Skin of body (tissue), 3 donors: Measurements from ENCODE around the gene ONECUT3. TPM values are rescaled to one million over a fixed set of nuclear protein-coding genes. Genes with fewer than 3 reads are reported as not detected.

Experiments
- DNase-seq: peaks from one replicate; lab custom pipeline; 2025; lab: John Stamatoyannopoulos, UW
- small RNA-seq: library from RNA; depleted of rRNA; stranded (forward); fragments of <200 nt; gene quantifications from one replicate; pipeline ENCODE3, GENCODE V24; 2014; ENCODE audit warnings: low replicate concordance
- total RNA-seq: library from RNA; depleted of rRNA; stranded (reverse); fragments of >200 nt; gene quantifications from one replicate; pipeline ENCODE4 v1.2.3, GENCODE V29; 2014

ONECUT3 gene
- total RNA-seq, 1 donor from 2014 or later, result not detected

DNA sequence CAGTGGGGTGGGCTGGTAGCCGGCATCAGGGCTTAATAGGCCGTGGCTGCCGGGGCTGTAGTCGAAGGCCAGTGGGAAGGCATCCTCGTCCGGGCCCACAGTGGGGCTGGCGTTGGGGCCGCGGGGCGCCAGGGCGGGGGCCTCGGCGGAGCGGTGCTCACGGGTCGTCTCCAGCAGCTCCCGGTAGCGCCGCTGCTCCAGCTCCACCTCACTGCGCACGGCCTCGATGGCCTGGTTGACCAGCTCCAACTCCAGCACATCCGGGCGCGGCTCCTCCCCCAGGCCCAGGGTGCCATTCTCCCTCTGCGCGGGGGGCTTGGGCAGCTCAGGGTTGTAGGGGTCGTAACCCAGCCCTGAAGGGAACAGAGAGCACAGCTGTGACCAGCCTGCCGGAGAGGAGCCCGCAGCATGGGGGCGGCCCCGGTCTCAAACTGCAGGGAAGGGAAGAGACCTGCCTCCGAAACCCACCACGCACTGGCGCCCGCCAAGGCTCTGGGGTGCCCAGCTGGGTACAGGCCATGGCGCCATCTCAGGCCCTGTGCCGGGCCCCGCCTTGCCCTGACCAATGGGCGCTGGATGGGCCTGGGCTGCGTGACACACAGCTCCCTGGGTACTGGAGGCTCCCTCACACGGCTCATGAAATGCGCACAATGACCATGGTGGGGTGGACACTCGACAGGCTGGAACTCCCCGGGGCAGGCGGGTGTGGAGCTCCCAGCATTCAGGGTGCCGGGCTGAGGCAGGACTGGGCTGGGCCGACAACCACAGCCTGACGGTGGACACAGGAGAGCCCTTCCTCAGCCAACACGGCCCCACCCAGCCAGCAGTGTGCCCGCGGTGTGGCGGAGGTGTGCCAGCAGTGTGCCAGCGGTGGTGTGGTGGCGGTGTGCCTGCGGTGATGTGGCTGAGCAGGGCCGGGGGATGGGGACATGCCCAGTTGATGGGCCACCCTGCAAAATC is 75.3 kb downstream of the ONECUT3 start:
- DNase-seq, result no peak

DNA sequence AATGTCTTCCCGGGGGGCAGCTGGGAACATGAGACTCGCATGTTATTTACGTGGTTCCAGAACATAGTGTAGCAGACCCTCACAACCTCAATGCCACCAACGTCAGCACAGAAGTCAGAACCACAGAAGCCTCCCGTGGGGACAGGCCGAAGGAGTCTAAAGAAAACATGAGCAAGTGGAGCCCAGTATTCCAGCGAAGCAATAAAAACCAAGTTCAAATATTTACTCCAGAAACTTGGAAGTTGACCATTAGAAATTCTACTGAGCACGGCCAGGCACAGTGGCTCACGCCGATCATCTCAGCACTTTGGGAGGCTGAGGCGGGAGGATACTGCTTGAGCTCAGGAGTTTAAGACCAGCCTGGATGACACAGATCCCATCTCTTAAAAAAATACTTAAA is 76.7 kb downstream of the ONECUT3 start:
- DNase-seq, result no peak

- DNase-seq, result no peak
Observed at GRCh38 chr19:1830568-1830967, 77.3 kb downstream of the ONECUT3 start.

Small RNAs within 50 kb of the gene (small RNA-seq; reads per million reads assigned to genes)
- gene RF00017, result not detected

Other genes with a start within 250 kb of the ONECUT3 start
- gene ADAMTSL5, start 240.5 kb upstream of the ONECUT3 start, total RNA-seq, result 3.1 TPM
- 0.10 TPM for gene PLK5, start 229.4 kb upstream of the ONECUT3 start, total RNA-seq
- gene MEX3D, start 185.2 kb upstream of the ONECUT3 start, total RNA-seq, result 19.3 TPM
- gene MBD3, start 160.6 kb upstream of the ONECUT3 start, total RNA-seq, result 32.2 TPM
- 41.8 TPM for gene UQCR11, start 148.0 kb upstream of the ONECUT3 start, total RNA-seq
- gene TCF3, start 100.9 kb upstream of the ONECUT3 start, total RNA-seq, result 40.4 TPM
- 0.99 TPM for gene ATP8B3, start 58.8 kb downstream of the ONECUT3 start, total RNA-seq
- gene REXO1, start 95.0 kb downstream of the ONECUT3 start, total RNA-seq, result 12.3 TPM
- gene KLF16, start 110.1 kb downstream of the ONECUT3 start, total RNA-seq, result 2.9 TPM
- gene ABHD17A, start 132.0 kb downstream of the ONECUT3 start, total RNA-seq, result 28.3 TPM
- 2.5 TPM for gene ADAT3, start 151.9 kb downstream of the ONECUT3 start, total RNA-seq
- 17.5 TPM for gene SCAMP4, start 151.9 kb downstream of the ONECUT3 start, total RNA-seq
- 35.0 TPM for gene CSNK1G2, start 187.7 kb downstream of the ONECUT3 start, total RNA-seq